Keratinocyte (primary cell): ENCODE measurements around the gene PCGF3.

Source experiments
- CTCF ChIP-seq, 3 experiments: IDR thresholded peaks in 1 of 3; conservative IDR thresholded peaks in 1 of 3; optimal IDR thresholded peaks in 1 of 3; 2 replicates in 2 of 3; 3 replicates in 1 of 3; pipeline versions ENCODE3 to v1.5.1; 2011; ENCODE audit warnings: low read length in 3 of 3, mild to moderate bottlenecking in 3 of 3, moderate library complexity in 2 of 3, control low read depth in 1 of 3, inconsistent platforms in 1 of 3; ENCODE audit not compliant: insufficient read depth in 2 of 3; ENCODE audit errors: extremely low read depth in 1 of 3
- EZH2 ChIP-seq: IDR thresholded peaks from one replicate; pipeline ENCODE4 v1.6.1; 2012; ENCODE audit warnings: inconsistent platforms, mild to moderate bottlenecking, low read length, moderate library complexity

DNA sequence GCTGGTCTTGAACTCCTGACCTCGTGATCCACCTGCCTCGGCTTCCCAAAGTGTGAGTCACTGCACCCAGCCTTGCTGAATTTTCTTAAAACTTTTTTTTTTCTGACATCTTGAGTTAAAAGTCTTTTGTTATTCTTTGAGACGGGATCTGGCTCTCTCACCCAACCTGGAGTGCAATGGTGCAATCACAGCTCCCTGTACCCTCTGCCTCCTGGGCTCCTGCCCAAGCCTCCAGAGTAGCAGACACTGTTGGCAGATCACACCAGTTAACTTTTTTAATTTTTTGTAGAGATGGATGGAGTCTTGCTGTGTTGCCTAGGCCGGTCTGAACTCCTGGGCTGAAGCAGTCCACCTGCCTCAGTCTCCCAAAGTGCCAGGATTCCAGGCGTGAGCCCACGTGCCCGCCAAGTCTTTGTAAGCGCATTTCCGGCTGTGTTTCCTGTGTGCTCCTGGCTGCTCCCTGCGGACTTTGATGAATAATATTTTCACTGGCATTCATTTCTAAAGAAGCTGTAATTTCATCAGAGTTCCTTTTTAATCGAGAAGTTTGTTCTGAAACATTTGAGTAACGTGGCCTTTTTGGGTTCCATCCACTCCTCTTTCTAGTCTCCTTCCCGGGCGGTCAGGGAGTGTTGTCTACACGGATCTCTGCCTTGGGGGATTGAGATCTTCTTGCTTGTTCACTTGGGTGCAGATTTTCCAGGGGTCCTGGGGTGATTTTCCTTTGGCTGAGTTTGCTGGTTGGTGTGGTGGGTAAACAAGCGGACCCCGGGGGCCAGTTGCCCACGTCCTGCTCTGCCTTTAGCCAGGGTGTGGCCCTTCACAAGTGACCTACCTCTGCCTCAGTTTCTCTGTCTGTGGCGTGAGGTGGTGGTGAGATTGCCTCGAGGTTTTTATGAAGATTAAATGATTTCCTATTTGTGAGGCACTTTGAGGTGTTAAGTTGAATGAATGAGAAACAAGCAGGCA is 44.4 kb downstream of the PCGF3 start:
- TF ChIP-seq CTCF (optimal IDR thresholded peaks at IDR 0.05 in 1 of 3, IDR thresholded peaks at IDR 0.05 in 1 of 3, conservative IDR thresholded peaks at IDR 0.05 in 1 of 3; ENCODE audit: extremely low read depth in 1 of 3, insufficient read depth in 2 of 3, low read length in 3 of 3) (no peak), EZH2 (no peak)
